Activated naive CD4-positive, alpha-beta T cell treated with anti-CD3 and anti-CD28 coated beads, Interleukin-2, amount 50 U/mL, for 24 hours (primary cell): ENCODE measurements around the gene CALML4.
"Not testable (repeated sequence)": the region's sequence is repeated elsewhere in the genome, so short reads cannot be mapped to it uniquely, and the experiment has no call there.

Experiments
- H3K27ac Mint-ChIP-seq: one replicate; pipeline ENCODE4 v1.8.0; 2021; ENCODE audit warnings: mild to moderate bottlenecking, mixed read lengths
- H3K27me3 Mint-ChIP-seq: one replicate; pipeline ENCODE4 v1.8.0; 2021; ENCODE audit warnings: mixed read lengths
- H3K36me3 Mint-ChIP-seq: one replicate; pipeline ENCODE4 v1.8.0; 2021; ENCODE audit warnings: mixed read lengths
- H3K4me1 Mint-ChIP-seq: one replicate; pipeline ENCODE4 v1.8.0; 2021; ENCODE audit warnings: mixed read lengths
- H3K4me3 Mint-ChIP-seq: one replicate; pipeline ENCODE4 v1.8.0; 2021; ENCODE audit warnings: mild to moderate bottlenecking, mixed read lengths
- H3K9me3 Mint-ChIP-seq: one replicate; pipeline ENCODE4 v1.8.0; 2021; ENCODE audit warnings: mixed read lengths

CALML4 gene

DNA sequence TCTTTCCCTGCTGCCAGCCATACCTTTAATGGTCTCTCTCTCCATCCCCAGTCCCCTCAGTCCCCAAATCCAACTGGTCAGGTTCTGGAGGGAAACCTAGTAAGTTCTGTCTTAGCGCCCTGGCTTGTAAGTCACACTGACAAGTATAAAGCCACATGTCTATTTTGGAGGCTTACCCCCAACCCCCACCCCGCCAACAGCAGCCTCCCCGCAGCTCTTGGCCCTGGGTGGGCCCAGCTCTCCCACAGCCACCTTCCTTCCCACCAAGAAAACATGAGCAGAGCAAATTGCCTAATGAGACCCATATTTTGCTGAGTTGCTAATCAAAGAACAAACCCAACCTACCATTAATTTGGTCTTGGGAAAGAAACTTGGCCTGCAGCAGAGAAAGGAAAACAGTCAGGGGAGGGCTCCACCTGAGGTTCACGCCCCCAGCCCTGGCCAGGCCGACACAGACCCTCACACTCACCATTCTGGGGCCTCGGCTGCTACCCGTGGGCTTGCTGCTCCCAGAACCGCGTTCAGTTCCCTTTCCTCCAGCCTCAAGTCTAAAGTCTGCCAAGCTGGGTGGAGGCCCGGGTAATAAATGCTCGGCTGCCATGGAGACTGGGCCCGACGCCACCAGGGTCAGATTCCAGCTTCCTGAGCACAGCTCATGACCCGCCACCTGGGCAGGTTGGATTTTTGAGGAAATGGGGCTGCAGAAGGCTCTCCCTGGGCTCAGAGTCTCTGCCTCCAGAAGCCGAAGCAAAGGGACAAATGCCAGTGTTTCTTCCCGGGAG is at the start of gene CALML4:
CALML4 (minus strand) TSS at position 557 of the 782 bp plus-strand sequence; CDS start at position 472, 85 bp downstream.
- Mint-ChIP-seq H3K9me3 (no peaks in the 10 kb centered on the region), H3K4me1 (peaks cover 18% of the 10 kb centered on the region), H3K36me3 (no peaks in the 10 kb centered on the region), H3K4me3 (no peak within 1 kb of the TSS), H3K27ac (no peak within 1 kb of the TSS), H3K27me3 (no peaks in the 10 kb centered on the region)

DNA sequence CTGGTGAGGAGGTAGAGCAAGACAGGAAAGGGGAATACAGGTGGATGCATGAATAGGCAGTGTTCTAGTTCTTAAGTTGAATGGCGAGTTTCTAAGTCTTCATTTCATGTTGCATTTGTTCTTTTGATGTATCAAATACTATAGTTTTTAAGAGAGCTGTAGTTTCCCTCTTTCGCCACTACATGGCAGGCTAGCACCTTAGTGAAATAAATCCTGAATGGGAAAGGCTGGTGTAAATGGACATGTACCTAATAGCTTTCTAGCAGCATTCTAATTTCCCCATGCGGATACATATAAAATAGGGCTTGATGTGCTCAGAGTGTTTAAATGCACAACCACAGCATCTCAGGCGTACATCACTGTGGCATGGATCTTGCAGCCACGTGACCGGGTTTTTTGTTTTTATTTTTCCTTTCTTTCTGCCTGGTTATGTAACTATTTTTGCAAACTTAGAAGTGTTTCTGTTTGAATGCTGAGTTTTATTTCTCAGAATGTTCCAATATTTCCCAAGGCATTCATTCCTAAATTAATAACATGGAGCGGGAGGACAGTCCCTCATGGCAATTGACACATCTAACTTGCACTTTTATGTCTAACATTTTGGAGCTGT is 47.9 kb upstream of the CALML4 start:
- H3K4me3 Mint-ChIP-seq = no peak overlapping the region
- no peaks in the 10 kb centered on the region for H3K9me3 Mint-ChIP-seq
- H3K36me3 Mint-ChIP-seq = no peaks in the 10 kb centered on the region
- H3K4me1 Mint-ChIP-seq = no peaks in the 10 kb centered on the region
- H3K27ac Mint-ChIP-seq = no peak overlapping the region
- H3K27me3 Mint-ChIP-seq = no peaks in the 10 kb centered on the region

GRCh38 chr15:68249058-68249713 is 44.1 kb upstream of the CALML4 start:
- H3K27ac Mint-ChIP-seq = no peak overlapping the region
- peaks cover 7% of the 10 kb centered on the region for H3K9me3 Mint-ChIP-seq
- H3K4me3 Mint-ChIP-seq = no peak overlapping the region
- no peaks in the 10 kb centered on the region for H3K4me1 Mint-ChIP-seq
- peaks cover 1% of the 10 kb centered on the region for H3K36me3 Mint-ChIP-seq
- H3K27me3 Mint-ChIP-seq = no peaks in the 10 kb centered on the region

DNA sequence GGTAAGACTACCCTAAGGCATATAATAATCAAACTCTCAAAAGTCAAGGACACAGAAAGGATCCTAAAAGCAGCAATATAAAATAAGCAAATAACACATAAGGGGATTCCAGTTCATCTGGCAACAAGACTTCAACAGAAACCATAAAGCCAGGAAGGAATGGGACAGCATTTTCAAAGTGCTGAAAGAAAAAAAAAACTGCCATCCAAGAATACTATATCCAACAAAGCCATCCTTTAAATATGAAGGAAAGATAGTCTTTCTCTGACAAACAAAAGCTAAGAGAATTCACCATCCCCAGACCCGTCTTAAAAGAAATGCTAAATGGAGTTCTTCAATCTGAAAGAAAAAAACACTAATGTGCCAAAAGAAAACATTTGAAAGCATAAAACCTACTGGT is 39.1 kb upstream of the CALML4 start:
- no peak overlapping the region for H3K4me3 Mint-ChIP-seq
- peaks cover 7% of the 10 kb centered on the region for H3K36me3 Mint-ChIP-seq

GRCh38 chr15:68241088-68241935 is 36.2 kb upstream of the CALML4 start:
- H3K4me3 Mint-ChIP-seq = no peak overlapping the region
- peaks cover 7% of the 10 kb centered on the region for H3K36me3 Mint-ChIP-seq
- H3K27ac Mint-ChIP-seq = no peak overlapping the region
- H3K9me3 Mint-ChIP-seq = peaks cover 7% of the 10 kb centered on the region
- no peaks in the 10 kb centered on the region for H3K27me3 Mint-ChIP-seq
- no peaks in the 10 kb centered on the region for H3K4me1 Mint-ChIP-seq

More for the DNA sequence above, 39.1 kb upstream of the CALML4 start:
- peaks cover 7% of the 10 kb centered on the region for H3K9me3 Mint-ChIP-seq
- peak overlapping the region; percentile 46 for H3K27ac Mint-ChIP-seq
- no peaks in the 10 kb centered on the region for H3K27me3 Mint-ChIP-seq
- H3K4me1 Mint-ChIP-seq = no peaks in the 10 kb centered on the region

- H3K36me3 Mint-ChIP-seq = peaks cover 5% of the 10 kb centered on the region
- H3K27me3 Mint-ChIP-seq = no peaks in the 10 kb centered on the region
- H3K4me1 Mint-ChIP-seq = no peaks in the 10 kb centered on the region
- H3K27ac Mint-ChIP-seq = no peak overlapping the region
- H3K4me3 Mint-ChIP-seq = no peak overlapping the region
- no peaks in the 10 kb centered on the region for H3K9me3 Mint-ChIP-seq
These were observed 33.9 kb upstream of the CALML4 start for GRCh38 chr15:68239025-68239424.

- Mint-ChIP-seq H3K4me1 (peaks cover 10% of the 10 kb centered on the region), H3K27me3 (no peaks in the 10 kb centered on the region), H3K27ac (no peak overlapping the region), H3K36me3 (no peaks in the 10 kb centered on the region), H3K4me3 (no peak overlapping the region), H3K9me3 (no peaks in the 10 kb centered on the region)
These were observed 29.9 kb upstream of the CALML4 start for GRCh38 chr15:68235022-68235421.

GRCh38 chr15:68234520-68234919 is 29.4 kb upstream of the CALML4 start:
- not testable (repeated sequence) for H3K27me3 Mint-ChIP-seq, H3K4me3 Mint-ChIP-seq, H3K27ac Mint-ChIP-seq, H3K36me3 Mint-ChIP-seq, H3K9me3 Mint-ChIP-seq
- peaks cover 14% of the 10 kb centered on the region for H3K4me1 Mint-ChIP-seq

DNA sequence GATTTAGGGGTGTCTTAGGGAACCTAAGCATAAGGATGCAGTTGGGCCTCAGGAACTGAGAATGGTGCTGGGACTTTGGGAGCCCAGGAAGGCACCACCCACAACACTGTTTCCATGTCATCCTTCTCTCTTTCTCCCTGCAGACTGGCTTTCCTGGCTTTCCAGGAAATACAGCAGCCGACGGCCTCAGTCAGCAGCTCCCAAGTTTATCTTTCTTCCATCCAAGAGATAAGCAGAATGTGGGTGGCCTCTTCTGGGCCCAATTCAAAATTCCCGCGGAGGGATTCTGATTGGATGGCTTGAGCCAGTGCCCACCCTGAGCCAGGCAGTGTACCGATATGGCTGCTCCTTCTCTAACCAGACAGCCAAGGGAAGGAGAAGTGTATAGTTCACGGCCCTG is 28.9 kb upstream of the CALML4 start:
- Mint-ChIP-seq H3K4me1 (peaks cover 14% of the 10 kb centered on the region), H3K27me3 (no peaks in the 10 kb centered on the region), H3K4me3 (no peak overlapping the region), H3K9me3 (no peaks in the 10 kb centered on the region), H3K27ac (no peak overlapping the region), H3K36me3 (no peaks in the 10 kb centered on the region)

GRCh38 chr15:68232937-68233336 is 27.8 kb upstream of the CALML4 start:
- Mint-ChIP-seq H3K27ac (no peak overlapping the region), H3K9me3 (no peaks in the 10 kb centered on the region), H3K27me3 (no peaks in the 10 kb centered on the region), H3K36me3 (peaks cover 3% of the 10 kb centered on the region), H3K4me1 (peaks cover 23% of the 10 kb centered on the region), H3K4me3 (no peak overlapping the region)

DNA sequence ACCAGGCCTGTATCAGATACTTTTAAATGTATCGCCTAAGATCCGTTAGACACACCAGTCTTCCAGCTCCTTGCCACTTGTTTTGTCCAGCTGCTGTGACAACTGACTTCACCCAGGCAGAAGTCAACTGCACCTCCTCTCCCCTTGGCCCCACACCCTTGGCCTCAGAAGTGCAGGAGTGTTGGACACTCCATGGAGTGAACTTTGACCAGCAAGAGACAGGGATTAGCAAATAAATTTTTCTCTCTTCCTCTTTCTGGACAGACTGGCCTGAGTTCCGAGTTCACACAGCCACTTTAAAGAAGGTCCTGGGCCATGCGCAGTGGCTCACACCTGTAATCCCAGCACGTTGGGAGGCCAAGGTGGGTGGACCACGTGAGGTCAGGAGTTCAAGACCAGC is 27.3 kb upstream of the CALML4 start:
- Mint-ChIP-seq H3K27me3 (no peaks in the 10 kb centered on the region), H3K4me3 (no peak overlapping the region), H3K36me3 (peaks cover 3% of the 10 kb centered on the region), H3K9me3 (no peaks in the 10 kb centered on the region), H3K27ac (no peak overlapping the region), H3K4me1 (peaks cover 28% of the 10 kb centered on the region)

DNA sequence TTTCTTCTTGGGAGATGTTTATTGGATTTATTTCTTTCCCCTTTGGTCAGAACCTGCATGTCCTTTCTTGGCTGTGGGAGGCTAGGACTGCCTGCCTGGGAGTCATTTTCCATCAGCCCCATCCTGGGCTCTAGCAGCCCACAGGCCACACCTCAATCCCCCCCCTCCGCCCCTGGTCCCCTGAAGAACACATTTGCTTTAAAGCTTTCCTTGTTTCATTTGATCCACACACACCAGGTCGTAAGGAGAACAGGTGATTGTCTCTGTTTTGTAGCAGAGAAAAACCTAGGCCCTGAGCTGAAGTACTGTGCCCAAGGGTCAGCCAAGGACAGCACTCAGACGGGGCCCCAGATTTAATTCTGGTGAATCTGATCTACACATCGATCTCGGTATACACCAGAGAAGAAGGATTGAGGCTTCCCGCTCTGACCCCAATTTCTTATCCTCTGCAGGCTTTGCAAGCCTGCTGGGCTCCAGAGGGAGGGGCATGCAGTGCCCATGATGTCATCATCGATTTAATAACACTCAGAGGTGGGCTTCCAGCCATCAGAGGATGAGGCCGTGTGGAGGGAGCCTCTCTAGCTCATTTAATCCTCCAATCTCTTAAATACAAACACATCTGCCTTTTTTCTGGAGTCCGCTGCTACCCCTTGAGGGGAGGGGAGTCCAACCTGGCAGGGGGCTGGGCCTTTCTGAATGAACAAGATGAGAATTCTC is 26.1 kb upstream of the CALML4 start:
- Mint-ChIP-seq H3K4me3 (peak overlapping the region; percentile 77), H3K27ac (peak overlapping the region; percentile 1), H3K27me3 (no peaks in the 10 kb centered on the region), H3K4me1 (peaks cover 37% of the 10 kb centered on the region), H3K9me3 (no peaks in the 10 kb centered on the region), H3K36me3 (peaks cover 3% of the 10 kb centered on the region)

- Mint-ChIP-seq H3K9me3 (no peaks in the 10 kb centered on the region), H3K27ac (peak overlapping the region; percentile 97), H3K36me3 (peaks cover 3% of the 10 kb centered on the region), H3K4me1 (peaks cover 41% of the 10 kb centered on the region), H3K27me3 (no peaks in the 10 kb centered on the region), H3K4me3 (peak overlapping the region; percentile 92)
These were observed 25.3 kb upstream of the CALML4 start for GRCh38 chr15:68230157-68231100.
